Putamen (tissue), 1 donor: Measurements from ENCODE around the gene KIF13A.
"Not testable (repeated sequence)": the region's sequence is repeated elsewhere in the genome, so short reads cannot be mapped to it uniquely, and the experiment has no call there.

Experiments
- DNase-seq: peaks from one replicate; pipeline ENCODE4 v3.0.0-alpha.2; 2016; ENCODE audit warnings: low spot score

KIF13A gene

GRCh38 chr6:17987447-17987696, at the start of gene KIF13A:
KIF13A (minus strand) TSS chr6:17987635; CDS start chr6:17987463, 172 bp downstream.
- DNase-seq, result no peak

GRCh38 chr6:18036781-18037180, 49.3 kb upstream of the KIF13A start:
- no peak for DNase-seq

- no peak for DNase-seq
These were observed 48.0 kb upstream of the KIF13A start for GRCh38 chr6:18035330-18035854.

- DNase-seq, result no peak
These were observed 47.4 kb upstream of the KIF13A start for GRCh38 chr6:18034798-18035202.

- DNase-seq, result no peak
These were observed 44.3 kb upstream of the KIF13A start for GRCh38 chr6:18031680-18032256.

- no peak for DNase-seq
These were observed 43.8 kb upstream of the KIF13A start for GRCh38 chr6:18031189-18031588.

- no peak for DNase-seq
These were observed 40.9 kb upstream of the KIF13A start for GRCh38 chr6:18028332-18028731.

- no peak for DNase-seq
These were observed 38.2 kb upstream of the KIF13A start for GRCh38 chr6:18025596-18025995.

- peak; percentile 69 for DNase-seq
These were observed 37.4 kb upstream of the KIF13A start for GRCh38 chr6:18024876-18025275.

GRCh38 chr6:18023891-18024290, 36.5 kb upstream of the KIF13A start:
- no peak for DNase-seq

- peak; percentile 55 for DNase-seq
These were observed 35.2 kb upstream of the KIF13A start for GRCh38 chr6:18022398-18023231.

- DNase-seq, result no peak
These were observed 33.9 kb upstream of the KIF13A start for GRCh38 chr6:18021166-18021850.

GRCh38 chr6:18020545-18020944, 33.1 kb upstream of the KIF13A start:
- DNase-seq, result not testable (repeated sequence)

GRCh38 chr6:18019539-18020534, 32.4 kb upstream of the KIF13A start:
- DNase-seq, result no peak

- DNase-seq, result not testable (repeated sequence)
These were observed 31.7 kb upstream of the KIF13A start for GRCh38 chr6:18019133-18019532.

GRCh38 chr6:18016698-18017097, 29.3 kb upstream of the KIF13A start:
- DNase-seq, result no peak

GRCh38 chr6:18016133-18016532, 28.7 kb upstream of the KIF13A start:
- DNase-seq, result no peak

GRCh38 chr6:18011287-18011686, 23.9 kb upstream of the KIF13A start:
- no peak for DNase-seq

GRCh38 chr6:18010540-18010939, 23.1 kb upstream of the KIF13A start:
- DNase-seq, result not testable (repeated sequence)

GRCh38 chr6:18004256-18004985, 17.0 kb upstream of the KIF13A start:
- peak; percentile 49 for DNase-seq

GRCh38 chr6:17999425-17999824, 12.0 kb upstream of the KIF13A start:
- DNase-seq, result no peak
